Endometrium (tissue), 2 donors: ENCODE results near the gene BTN3A1.
A peak's percentile ranks its signal among the peaks of the same experiment; 100 is the strongest.
"Not testable (repeated sequence)": the region's sequence is repeated elsewhere in the genome, so short reads cannot be mapped to it uniquely, and the experiment has no call there.

Source experiments
- FAIRE-seq: peaks from 2 replicates; lab custom pipeline; 2012; peaks lifted over from hg19 to GRCh38; lab: Jason Lieb, UNC
- donor health status: control.
- donor health status: control.

BTN3A1 gene

DNA sequence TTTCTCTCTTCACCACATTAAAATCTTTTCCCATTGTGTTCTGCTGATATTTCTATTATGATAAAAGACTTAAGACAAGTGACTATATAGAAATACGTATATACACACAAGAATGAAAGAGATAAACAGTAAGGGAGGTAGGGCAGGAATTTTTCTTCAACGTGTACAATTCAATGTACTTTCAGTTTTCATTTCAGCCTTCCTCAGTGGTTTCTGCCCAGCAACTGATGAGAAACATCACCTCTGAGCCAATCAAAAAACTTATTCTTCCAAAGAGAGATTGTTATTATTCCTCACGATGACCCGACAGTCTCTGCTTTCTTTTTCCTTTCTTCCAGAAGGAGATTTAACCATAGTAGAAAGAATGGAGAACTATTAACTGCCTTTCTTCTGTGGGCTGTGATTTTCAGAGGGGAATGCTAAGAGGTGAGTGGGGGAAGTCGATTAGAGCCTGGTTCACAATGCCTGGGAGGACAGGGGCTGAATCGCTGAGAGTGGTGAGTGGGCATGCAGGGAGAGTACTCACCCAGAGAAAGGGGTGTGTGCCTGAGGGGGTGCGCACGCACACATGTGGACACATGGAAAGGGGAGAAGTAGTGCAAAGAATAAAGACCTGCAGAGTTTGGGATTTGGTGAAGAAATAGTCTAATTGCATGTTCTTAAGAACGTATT lies at the start of gene BTN3A1:
BTN3A1 (plus strand) TSS at position 289 of the 672 bp plus-strand sequence. CDS start 3,289 bp downstream, outside the sequence.
- peak; percentile 97 for FAIRE-seq

DNA sequence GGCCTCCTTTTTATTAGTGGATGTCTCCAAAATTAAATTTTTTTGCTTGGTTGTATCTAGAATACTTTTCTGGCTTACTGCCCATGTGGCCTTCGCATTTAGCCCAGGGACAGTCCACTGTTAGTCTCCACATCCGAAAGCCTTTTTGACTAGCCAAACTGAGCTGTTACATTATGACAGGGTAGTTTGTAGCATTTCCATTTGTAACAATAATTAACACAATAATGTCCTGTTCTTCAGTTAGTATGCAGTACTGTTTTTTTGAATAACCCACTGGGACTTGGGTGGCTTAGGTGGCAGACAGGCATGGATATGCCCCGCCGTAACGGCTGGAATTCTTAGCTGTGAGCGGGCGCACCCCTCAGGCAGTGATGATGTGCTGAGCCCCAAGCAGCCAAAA lies 49.8 kb upstream of the BTN3A1 start:
- no peak for FAIRE-seq

DNA sequence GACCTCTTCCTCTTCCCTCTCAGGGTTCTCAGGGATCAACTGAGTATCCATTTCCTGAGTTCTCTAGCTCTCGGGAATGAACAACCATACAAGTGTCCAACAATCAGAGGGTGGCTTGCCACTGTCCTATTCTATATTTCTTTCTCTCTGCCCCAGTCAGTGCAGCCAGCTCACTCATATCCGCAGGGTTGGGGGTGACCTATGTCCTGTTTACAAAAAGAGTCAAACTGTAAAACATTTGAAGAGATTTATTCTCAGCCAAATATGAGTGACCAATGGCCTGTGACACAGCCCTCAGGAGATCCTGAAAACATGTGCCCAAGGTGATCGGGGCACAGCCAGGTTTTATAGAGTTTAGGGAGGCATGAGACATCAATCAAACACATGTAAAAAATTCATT lies 47.9 kb upstream of the BTN3A1 start:
- FAIRE-seq, result no peak

DNA sequence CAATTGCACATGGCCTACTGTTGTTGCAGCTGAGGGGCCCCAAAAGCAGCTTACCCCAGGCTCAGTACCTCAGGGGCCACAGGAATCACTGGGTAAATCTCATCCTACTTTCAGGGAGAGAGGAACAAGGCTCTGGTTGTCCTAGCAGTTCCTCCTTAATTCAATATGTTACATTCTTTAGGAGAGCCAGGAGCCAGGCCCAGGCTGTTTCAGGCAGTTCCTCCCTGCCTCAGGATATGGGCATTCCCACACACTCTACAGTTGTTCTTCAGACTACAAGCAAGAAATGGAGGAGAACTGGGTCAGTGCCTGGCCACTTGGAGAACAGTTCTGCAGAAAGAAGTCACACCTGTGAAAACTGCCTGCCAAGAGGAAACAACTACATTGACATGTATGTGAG lies 46.7 kb upstream of the BTN3A1 start:
- FAIRE-seq, result no peak

DNA sequence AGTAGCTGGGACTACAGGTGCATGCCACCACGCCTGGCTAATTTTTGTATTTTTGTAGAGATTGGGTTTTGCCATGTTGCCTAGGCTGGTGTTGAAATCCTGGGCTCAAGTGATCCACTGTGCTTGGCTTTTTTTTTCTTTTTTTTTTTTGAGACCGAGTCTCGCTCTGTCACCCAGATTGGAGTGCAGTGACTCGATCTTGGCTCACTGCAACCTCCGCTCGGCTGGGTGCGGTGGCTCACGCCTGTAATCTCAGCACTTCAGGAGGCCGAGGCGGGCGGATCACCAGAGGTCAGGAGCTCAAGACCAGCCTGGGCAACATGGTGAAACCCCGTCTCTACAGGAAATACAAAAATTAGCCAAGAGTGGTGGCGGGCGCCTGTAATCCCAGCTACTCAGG lies 44.5 kb upstream of the BTN3A1 start:
- FAIRE-seq, result not testable (repeated sequence)

DNA sequence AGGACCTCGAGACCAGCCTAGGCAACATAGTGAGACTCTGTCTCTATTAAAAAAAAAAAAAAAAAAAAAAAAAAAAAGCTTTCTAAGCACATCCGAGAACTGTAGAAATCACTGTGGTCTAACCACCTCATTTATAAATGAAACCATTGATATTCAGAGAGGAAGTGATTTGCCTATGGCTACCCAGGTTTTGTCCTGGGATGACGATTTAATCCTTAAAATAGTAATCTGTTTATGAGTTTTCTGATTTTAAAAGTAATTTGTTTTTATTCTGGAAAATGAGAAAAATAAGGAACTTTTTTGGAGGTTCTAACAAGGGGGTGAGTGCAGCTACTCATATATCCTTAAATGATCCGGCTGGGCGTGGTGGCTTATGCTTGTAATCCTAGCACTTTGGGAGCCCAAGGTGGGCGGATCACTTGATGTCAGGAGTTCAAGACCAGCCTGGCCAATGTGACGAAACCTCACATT lies 43.5 kb upstream of the BTN3A1 start:
- no peak for FAIRE-seq

DNA sequence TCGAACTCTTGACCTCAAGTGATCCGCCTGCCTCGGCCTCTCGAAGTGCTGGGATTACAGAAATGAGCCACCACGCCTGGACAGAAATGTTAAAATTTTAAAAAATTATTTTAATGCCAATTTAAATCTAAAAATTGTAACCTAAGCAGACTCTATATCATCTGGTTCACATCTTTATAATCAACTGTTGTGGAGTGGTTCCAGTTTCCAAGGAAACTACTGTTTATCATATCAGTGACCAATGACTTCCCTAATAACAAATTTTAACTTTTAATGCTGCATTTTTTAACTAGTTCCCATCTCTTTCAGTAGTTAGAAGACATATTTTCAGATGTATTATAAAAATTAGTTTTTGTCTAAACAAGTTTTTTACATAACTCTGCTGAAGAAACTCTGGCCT lies 42.3 kb upstream of the BTN3A1 start:
- FAIRE-seq, result no peak

DNA sequence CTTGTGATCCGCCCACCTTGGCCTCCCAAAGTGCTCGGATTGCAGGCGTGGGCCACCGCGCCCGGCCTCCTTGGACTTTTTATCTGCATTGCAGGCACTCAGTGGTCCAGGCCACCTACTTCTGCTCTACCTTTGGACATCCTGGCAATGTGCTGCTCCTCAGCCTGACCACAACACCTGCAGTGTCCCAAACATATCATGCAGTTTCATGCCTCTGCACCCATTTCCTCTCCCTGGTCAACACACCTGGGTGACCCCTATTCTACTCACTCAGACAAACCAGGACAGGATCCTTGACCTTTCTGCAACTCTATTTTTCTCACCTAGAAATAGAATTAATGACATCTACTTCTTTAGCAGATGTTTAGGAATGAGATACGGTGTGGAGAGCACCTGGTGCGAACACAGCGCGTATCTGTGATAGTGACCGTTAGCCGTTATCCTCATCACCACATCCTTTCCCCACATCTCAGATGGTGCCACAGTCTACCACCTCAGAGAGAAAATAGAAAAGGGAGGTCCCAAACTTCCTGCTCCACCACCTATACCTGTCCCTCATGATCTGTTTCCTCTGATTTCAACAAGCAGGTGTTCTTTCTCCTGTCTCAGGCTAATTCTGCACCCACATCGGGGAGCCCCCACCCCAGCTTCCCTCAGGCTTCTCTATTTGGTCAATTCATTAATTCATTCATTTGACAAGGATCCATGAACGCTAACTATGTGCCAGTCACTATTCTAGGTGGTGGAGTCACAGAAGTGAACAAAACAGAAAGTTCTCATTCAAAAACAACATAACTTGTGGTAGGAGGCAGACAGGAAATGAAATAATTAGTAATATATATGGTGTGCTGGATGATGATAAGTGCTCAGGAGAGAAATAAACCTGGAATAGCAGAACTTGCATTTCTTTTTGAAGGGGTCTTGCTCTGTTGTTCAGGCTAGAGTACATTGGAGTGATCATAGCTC lies 41.3 kb upstream of the BTN3A1 start:
- FAIRE-seq, result no peak

DNA sequence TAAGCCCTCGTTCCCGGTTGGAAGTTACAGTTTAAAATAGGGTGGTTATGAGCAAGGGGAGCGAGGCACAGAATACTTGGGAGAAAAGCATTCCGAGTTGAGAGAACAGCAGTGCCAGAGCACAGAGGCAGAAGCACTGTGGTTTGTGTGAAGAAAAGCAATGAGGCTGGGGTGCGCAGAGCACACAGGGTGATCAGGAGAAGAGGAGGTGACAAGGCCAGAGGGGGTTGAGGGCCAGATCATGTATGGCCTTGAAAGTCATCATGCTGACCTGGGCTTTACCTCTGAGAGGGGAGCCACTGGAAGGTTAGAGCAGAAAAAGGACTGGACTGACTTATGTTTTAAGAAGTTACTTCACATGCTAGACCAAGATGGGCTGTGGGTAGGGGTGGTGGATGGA lies 40.5 kb upstream of the BTN3A1 start:
- FAIRE-seq, result no peak

DNA sequence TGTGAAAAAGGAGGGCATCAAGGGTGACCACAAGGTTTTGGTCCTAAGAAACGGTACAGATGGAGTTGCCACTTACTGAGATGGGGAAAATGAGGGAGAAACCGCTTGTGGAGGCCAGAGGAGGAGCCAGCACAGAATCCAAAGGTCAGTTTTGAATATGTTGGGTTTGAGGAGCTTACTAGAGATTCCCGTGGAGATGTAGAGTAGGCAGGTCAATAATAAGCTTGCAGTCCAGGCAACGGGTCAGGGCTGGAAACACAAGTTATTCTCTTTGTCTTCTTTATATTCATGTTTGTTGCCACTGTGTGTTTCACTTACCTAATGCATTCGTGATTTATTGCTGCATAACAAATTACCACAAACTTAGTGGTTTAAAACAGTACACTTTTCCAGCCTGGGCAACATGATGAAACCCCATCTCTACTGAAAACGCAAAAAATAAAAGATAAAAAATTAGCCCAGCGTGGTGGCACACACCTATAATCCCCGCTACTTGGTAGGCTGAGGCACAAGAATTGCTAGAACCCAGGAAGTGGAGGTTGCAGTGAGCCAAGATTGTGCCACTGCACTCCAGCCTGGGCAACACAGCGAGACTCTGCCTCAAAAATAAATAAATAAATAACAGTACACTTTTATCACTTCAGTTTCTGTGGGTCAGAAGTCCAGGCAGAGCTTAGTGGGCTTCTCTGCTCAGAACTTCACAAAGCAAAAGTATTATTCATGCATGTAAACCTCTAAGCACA lies 39.8 kb upstream of the BTN3A1 start:
- no peak for FAIRE-seq

DNA sequence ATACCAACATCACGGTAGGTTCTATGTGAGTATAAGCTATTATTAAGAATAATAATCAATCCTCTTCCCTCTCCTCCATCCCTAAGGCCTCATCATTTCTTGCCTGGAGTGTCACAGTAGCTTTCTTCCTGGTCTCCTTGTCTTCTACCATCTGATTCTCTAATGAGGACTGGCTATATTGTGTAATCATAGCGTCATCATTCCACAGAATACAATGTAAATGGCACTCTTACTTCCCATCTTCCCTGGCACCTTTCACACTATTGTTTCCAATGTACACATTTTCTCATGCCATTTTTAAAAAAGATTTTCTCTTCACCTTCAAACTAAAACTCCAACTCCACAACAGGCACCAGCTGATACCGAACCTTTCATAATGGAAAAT lies 39.2 kb upstream of the BTN3A1 start:
- FAIRE-seq, result no peak

DNA sequence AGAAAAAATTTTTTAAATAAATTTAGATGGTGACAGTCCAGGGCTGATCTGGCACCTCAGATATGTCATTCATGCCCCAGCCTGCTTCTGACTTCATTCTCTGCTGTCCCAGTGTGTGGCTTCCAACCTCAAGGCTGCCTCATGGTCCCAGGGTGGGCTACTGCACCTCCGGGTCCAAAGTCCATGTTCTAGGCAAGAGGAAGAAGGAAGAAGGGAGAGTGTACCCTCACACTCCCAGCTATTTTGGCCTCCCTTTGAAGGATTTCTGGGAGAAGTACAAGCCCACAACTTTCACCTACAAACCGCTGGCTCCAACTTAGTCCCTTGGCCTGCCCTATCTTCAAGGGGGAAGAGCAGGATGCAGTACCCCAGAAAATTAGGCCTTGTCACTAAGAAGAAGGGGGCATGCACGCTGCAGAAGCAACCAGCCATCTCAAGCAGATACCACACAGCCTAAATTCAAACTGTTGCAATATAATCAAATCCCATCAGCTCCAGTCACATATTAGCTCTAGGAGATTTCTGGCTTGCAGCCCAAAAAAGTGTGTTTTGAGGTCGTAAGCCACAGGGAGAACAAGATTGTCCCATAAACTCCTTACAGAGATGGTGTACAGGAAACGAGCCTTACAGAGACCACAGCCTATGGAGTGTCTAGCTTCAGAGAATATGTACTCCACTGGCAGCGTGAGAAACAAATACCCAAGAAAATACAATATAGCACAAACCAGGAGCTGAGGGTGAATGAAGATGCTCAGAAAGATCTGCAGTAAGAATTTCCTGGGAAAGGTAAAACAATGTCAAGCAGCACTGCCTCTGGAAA lies 38.0 kb upstream of the BTN3A1 start:
- no peak for FAIRE-seq

DNA sequence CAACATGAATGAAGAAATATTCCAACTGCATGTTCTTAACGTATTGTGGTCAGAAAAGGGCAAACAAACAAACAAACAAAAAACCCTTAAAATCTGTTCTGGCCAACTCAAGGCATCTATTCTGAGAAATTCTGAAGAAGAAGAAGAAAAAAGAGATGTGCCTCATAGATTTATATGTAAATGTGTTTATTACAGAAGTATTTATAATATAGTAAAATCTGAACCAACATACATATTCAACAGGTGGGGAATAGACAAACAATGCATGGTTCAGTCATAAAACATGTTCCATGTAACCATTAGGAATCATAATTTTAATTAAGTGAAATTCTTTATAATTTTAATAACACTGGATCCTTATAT lies 36.5 kb upstream of the BTN3A1 start:
- FAIRE-seq, result no peak

DNA sequence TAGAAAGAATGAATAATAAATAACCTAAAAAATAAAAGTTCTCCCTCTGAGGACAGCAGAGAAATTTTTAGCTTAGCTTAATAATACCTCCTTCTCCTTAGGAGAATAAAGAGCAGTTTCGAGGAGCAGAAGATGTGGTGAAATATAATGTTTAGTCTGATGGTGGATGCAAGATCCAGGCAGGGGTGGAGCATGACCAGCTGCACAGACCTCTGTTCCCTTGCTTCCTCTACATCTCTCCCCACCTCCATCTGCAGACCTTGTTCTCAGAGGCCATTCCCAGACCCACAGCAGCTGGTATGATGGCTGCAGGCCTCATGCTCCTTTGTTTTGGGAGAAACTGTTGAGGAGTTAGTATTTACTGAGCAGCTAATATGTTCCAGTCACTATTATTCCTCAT lies 35.6 kb upstream of the BTN3A1 start:
- FAIRE-seq, result no peak

DNA sequence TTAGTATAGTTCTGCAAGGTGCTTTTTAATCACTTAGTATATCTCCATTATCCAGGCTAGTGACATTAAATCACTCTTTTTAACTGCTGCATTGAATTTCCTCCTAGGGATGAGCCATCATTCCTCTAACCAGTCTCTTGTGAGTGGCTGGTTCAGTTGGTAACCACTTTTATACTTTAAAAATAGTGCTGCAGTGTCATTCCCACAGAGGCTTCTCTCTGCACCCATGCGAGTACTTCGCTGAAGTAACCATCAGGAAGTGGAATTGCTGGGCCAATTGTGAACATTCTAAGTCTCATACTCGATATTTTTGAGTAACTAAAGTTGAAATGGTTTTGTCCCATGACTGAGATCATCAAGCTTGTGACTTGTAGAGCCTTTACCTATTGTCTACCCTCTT lies 35.0 kb upstream of the BTN3A1 start:
- FAIRE-seq, result no peak

DNA sequence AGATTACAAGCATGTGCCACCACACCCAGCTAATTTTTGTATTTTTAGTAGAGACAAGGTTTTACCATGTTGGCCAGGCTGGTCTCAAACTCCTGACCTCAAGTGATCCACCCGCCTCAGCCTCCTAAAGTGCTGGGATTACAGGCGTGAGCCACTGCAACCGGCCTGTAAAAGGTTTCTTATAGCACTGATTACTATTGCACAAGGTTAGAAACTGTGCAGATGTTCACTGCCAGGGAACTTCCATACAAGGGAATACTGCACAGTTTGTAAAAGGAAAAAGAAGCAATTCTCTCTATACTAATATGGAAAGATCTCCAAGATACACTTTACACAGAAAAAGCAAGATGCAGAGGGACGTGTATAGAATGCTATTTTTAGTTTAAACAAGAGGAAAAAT lies 30.3 kb upstream of the BTN3A1 start:
- FAIRE-seq, result not testable (repeated sequence)

DNA sequence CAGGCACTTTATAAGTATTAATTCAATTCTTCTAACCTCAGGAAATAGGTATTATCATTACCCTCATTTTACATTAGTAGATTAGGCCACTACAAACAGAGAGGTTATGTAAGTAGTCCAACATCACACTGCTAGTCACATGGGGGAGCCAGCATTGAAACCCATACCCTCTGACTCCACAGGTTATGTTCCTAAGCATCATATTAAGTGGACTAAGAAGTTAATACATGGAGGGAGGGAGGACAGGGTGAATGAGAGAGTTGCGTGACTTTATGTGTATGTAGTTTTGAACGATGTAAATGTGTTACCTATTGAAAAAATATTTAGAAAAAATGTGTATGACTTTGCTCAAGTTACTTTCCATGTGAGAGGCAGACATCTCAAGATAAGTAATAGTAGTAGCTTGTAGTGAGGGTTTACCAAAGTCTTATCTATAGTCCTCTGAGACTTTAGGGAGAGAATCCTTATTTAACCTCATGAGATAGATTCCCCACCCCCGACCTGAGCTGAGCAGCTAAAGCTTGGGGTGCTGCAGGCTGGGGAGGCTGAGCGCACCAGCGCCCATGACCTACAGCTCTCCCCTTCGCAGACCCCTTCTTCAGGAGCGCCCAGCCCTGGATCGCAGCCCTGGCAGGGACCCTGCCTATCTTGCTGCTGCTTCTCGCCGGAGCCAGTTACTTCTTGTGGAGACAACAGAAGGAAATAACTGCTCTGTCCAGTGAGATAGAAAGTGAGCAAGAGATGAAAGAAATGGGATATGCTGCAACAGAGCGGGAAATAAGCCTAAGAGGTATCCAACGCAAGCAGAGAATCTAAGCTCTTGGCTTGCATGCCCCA lies 29.5 kb upstream of the BTN3A1 start:
- FAIRE-seq, result no peak

DNA sequence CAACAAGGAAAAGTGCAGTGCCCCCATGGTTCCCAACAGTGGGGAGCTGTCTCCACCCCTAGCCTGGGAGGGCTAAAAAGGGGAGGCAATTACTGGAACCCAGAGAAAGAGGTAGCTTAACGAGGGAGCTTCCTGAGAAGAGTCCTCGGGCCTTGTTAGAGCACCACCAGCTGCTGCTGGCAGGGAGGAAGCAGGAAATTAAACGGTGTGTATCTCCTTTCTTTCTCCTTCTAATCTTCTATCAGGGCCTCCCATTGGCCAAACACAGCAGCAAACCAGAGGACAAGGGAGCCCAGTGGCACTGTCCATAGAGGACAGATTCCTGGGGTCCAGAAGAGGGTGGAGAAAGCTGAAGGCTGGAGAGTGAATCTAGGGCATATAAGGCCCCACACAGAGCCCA lies 26.8 kb upstream of the BTN3A1 start:
- no peak for FAIRE-seq

DNA sequence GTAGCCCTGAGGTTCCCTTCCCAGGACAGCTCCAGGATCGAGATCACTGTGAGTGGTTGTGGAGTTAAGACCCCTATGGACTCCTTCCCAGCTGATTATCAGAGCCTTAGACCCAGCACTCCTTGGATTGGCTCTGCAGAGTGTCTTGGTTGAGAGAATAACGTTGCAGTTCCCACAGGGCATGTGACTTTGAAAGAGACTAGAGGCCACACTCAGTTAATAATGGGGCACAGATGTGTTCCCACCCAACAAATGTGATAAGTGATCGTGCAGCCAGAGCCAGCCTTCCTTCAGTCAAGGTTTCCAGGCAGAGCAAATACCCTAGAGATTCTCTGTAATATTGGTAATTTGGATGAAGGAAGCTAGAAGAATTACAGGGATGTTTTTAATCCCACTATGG lies 24.4 kb upstream of the BTN3A1 start:
- FAIRE-seq, result no peak

DNA sequence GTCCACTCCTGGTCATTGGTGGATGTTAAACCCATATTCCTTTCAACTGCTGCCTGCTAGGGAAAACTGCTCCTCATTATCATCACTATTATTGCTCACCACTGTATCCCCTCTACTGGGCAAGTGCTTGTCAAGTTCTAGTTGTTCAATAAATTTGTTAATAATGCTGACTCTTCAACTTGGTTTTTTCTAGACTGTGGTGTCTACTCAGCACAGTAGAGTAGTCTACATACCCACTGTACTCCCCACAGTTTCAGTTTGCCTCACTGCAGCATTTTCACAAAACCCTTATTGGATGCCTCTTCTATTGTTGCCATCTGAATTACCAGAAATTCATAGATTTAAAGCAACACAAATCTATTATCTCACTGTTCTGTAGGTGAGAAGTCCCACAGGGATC lies 23.9 kb upstream of the BTN3A1 start:
- not testable (repeated sequence) for FAIRE-seq

DNA sequence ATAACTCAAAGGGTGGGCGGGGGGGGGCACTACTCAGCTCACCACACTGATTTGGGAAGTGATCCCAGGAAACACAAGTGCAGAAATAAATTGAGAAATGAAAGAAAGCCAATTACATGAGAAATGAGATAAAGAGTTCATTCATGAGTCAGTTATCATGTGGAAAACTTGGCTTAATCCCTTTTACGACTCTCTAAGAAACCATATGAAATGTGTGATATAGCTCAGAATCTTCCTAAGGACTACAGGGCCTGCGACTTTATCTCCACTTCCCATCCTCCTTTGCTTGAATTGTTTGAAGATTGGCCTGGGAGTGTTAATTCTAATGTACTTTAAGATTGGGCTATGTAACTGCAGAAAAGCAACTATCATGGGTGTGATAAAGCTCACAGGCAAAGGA lies 22.8 kb upstream of the BTN3A1 start:
- no peak for FAIRE-seq
